ENCODE measurements around the gene MEX3D. TPM values are rescaled to one million over a fixed set of nuclear protein-coding genes. Genes with fewer than 3 reads are reported as not detected.
A peak's percentile ranks its signal among the peaks of the same experiment; 100 is the strongest.

The MEX3D gene
- total RNA-seq, 1 donor from 2014 or later, result 2.1 TPM

- intact Hi-C loops (cut with micrococcal nuclease), result no loop called here
- no peak for ATAC-seq (ENCODE audit: low read depth)
- CTCF ChIA-PET, result no interaction called here
- TF ChIP-seq CTCF (IDR thresholded peaks at IDR 0.05), result no peak
- POLR2A ChIA-PET, result interaction anchor here (1.9 kb wide), 1 partner anchor 7 kb away, joined by 7 read pairs; no protein-coding TSS in a partner anchor
- Mint-ChIP-seq H3K36me3 (ENCODE audit: low read depth) (peaks cover 46% of the 10 kb centered on the region), H3K27ac (no peak overlapping the region), H3K4me3 (no peak overlapping the region), H3K4me1 (peaks cover 32% of the 10 kb centered on the region), H3K9me3 (no peaks in the 10 kb centered on the region), H3K27me3 (no peaks in the 10 kb centered on the region)
- no peak for DNase-seq
Measured at GRCh38 chr19:1609680-1610474, 41.8 kb upstream of the MEX3D start.

DNA sequence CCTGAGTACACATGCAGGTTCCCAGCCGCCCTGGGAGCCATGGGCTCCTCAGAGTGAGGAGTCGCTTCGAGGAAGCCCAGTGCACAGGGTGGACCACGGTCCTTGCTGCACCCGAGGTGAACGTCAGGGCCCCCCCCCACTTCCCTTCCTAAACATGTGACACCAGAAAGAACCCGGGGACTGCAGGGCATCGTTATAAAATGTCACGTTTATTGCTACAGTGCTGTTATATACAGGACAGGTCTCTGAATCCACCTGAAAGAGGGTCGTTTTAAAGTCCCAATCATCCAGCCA lies 40.9 kb upstream of the MEX3D start:
- ChIA-PET POLR2A (interaction anchor here (1.9 to 7.6 kb wide), 3 partner anchors 8 to 43 kb away, joined by 7 to 88 read pairs (median 36); partner anchors contain the start of genes MBD3 and TCF3), CTCF (interaction anchor here (1.3 kb wide), 1 partner anchor 16 kb away, joined by 3 read pairs; no protein-coding TSS in a partner anchor)
- DNase-seq (no peak), ATAC-seq (ENCODE audit: low read depth) (no peak)
- no peak overlapping the region for H3K27ac Mint-ChIP-seq
- H3K4me3 Mint-ChIP-seq, result no peak overlapping the region
- H3K36me3 Mint-ChIP-seq (ENCODE audit: low read depth), result peaks cover 38% of the 10 kb centered on the region
- H3K9me3 Mint-ChIP-seq, result no peaks in the 10 kb centered on the region
- H3K27me3 Mint-ChIP-seq, result no peaks in the 10 kb centered on the region
- TF ChIP-seq CTCF (IDR thresholded peaks at IDR 0.05), result no peak
- peaks cover 38% of the 10 kb centered on the region for H3K4me1 Mint-ChIP-seq
- intact Hi-C loops (cut with micrococcal nuclease), result no loop called here

DNA sequence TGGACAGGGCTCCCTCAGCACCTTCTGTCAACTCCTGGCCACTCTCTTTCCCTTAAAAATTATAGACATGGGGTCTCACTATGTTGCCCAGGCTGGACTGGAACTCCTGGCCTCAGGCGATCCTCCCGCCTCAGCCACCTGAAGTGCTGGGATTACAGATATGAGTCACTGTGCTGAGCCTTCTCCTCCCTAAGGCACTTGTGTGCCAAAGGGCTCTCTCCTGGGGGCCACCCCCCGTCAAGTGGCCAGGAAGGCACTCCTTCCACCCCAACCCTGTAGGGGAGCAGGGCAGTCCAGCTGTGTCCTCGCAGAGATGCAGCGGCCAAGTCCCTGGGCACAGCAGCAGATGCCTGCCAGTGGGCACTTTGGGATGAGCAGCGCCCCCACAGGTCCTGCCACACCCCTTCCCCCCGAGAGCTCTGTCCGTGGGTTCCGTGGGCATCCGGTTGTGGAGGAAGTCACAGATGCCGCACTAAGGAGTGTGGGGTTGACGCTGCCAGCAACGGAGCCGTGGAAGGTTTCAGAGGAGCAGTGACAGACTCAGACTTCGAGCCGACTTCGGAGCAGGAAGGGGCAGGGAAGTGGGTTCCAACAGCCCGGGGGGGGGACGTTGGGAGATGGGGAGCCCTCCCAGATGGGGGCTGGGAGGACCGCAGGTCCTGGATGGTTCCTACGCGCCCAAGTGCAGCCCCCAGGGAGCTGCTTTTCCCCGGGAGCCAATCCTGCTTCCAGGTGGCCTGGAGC lies 40.4 kb upstream of the MEX3D start:
- no peak for ATAC-seq (ENCODE audit: low read depth)
- POLR2A ChIA-PET, result interaction anchor here (1.0 to 7.6 kb wide), 4 partner anchors 9 to 60 kb away, joined by 3 to 88 read pairs (median 22); partner anchors contain the start of genes MBD3 and TCF3
- H3K27ac Mint-ChIP-seq, result peak overlapping the region; percentile 70

DNA sequence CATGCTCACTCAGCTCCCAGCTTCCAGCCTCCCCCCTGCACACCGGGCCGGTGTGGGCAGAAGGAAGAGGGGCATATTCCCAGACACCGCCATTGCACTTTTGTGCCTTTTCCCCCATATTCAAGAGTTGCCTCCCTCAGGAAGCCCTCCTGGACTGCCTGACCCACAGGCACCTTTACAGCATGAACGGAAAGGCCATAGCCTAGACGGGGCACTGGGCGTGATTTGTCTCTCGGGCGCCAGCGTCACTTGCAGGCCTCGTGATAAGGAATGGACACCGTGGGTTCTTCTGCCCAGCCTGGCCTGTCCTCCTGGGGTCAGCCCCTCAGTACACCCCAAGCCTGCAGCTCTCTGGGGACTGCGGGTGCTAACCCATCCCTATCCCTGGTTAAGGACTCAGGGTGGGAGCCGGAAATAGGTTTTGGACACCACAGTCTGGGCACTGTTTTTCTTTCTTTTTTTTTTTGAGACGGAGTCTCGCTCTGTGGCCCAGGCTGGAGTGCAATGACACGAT lies 38.1 kb upstream of the MEX3D start:
- ATAC-seq (ENCODE audit: low read depth) (no peak), DNase-seq (no peak)
- TF ChIP-seq CTCF (IDR thresholded peaks at IDR 0.05), result no peak
- no peaks in the 10 kb centered on the region for H3K27me3 Mint-ChIP-seq
- ChIA-PET POLR2A (interaction anchor here (0.6 to 7.6 kb wide), 10 partner anchors 11 to 66 kb away, joined by 3 to 88 read pairs (median 5); partner anchors contain the start of genes MBD3, MEX3D and TCF3), CTCF (interaction anchor here (1.5 kb wide), 1 partner anchor 66 kb away, joined by 8 read pairs; no protein-coding TSS in a partner anchor)
- intact Hi-C loops (cut with micrococcal nuclease), result loop anchor here (1.0 kb wide), 1 partner anchor 161 kb away; no protein-coding TSS in a partner anchor
- H3K27ac Mint-ChIP-seq, result peak overlapping the region; percentile 96
- H3K4me3 Mint-ChIP-seq, result peak overlapping the region; percentile 93
- peaks cover 20% of the 10 kb centered on the region for H3K36me3 Mint-ChIP-seq (ENCODE audit: low read depth)
- H3K9me3 Mint-ChIP-seq, result no peaks in the 10 kb centered on the region
- H3K4me1 Mint-ChIP-seq, result peaks cover 50% of the 10 kb centered on the region

More for the DNA sequence above, 40.4 kb upstream of the MEX3D start:
- Mint-ChIP-seq H3K36me3 (ENCODE audit: low read depth) (peaks cover 33% of the 10 kb centered on the region), H3K27me3 (no peaks in the 10 kb centered on the region), H3K9me3 (no peaks in the 10 kb centered on the region), H3K4me3 (no peak overlapping the region), H3K4me1 (peaks cover 43% of the 10 kb centered on the region)
- intact Hi-C loops (cut with micrococcal nuclease), result no loop called here
- CTCF ChIA-PET, result interaction anchor here (1.3 kb wide), 1 partner anchor 15 kb away, joined by 3 read pairs; no protein-coding TSS in a partner anchor
- DNase-seq, result no peak
- TF ChIP-seq CTCF (IDR thresholded peaks at IDR 0.05), result no peak
